ENCODE measurements around the gene FUCA1. TPM values are rescaled to one million over a fixed set of nuclear protein-coding genes. Genes with fewer than 3 reads are reported as not detected.

FUCA1 gene
- total and polyA plus RNA-seq, 2 of the 4 experiments (the other 2 are of a cell fraction) = 2.9 to 3.5 TPM

GRCh38 chr1:23799570-23800399, 68.3 kb downstream of the FUCA1 start:
- no peak overlapping the region for H2BK20ac ChIP-seq (ENCODE audit: low read depth, low read length)
- H3K4me2 ChIP-seq (ENCODE audit: low read depth, low read length) = peak overlapping the region; percentile 98
- no peak for TF ChIP-seq ELK1 (IDR thresholded peaks at IDR 0.05; ENCODE audit: borderline replicate concordance, low read depth, low read length)
- peak; percentile 43; the same call in 1 of the 2 replicates for TF ChIP-seq MAZ (IDR thresholded peaks at IDR 0.05; ENCODE audit: borderline replicate concordance, low read depth, low read length)
- TF ChIP-seq USF2 (IDR thresholded peaks at IDR 0.05; ENCODE audit: low read depth, low read length) = peak; percentile 81
- peak overlapping the region; percentile 98 for H2AK9ac ChIP-seq (replicated peaks; ENCODE audit: low read depth, low read length, poor library complexity)
- H4K20me1 ChIP-seq (ENCODE audit: insufficient read depth, low read length) = no peaks in the 10 kb centered on the region
- peak overlapping the region; percentile 94 for H2AFZ ChIP-seq (replicated peaks; ENCODE audit: low read length, poor library complexity)
- dilution Hi-C loops (cut with HindIII; ENCODE audit: low sequenced_read_pairs, unreplicated experiment) = no loop called here
- peak overlapping the region; percentile 84; the same call in 1 of the 2 replicates for H3K56ac ChIP-seq (ENCODE audit: extremely low read depth, insufficient read depth, low read length)
- WGBS, 2 experiments (ENCODE audit: extremely low coverage in 2 of 2, insufficient read length in 1 of 2) = 12% methylated on average over 11 of the region's 48 CpGs; no CpG with 5 or more reads in 1 of the 2 experiments
- H3K4ac ChIP-seq (ENCODE audit: low read depth, low read length) = peak overlapping the region; percentile 96
- peak overlapping the region; percentile 74; the same call in 2 of the 3 replicates for H2BK15ac ChIP-seq (ENCODE audit: low read depth, low read length)
- ChIA-PET POLR2A (ENCODE audit: unreplicated experiment) (interaction anchor here (0.5 kb wide), 1 partner anchor 20 kb away, joined by 3 read pairs; no protein-coding TSS in a partner anchor), CTCF (interaction anchor here (0.6 kb wide), 2 partner anchors 10 to 117 kb away, joined by 3 to 4 read pairs; no protein-coding TSS in a partner anchor)
- peak overlapping the region; percentile 98 for H3K14ac ChIP-seq (replicated peaks; ENCODE audit: low read depth, low read length)
- peaks cover 22% of the 10 kb centered on the region for H3K36me3 ChIP-seq (ENCODE audit: control insufficient read depth, insufficient read depth, low read length)
- peak overlapping the region; percentile 97 for H3K23ac ChIP-seq (ENCODE audit: low read depth, low read length)
- peaks cover 7% of the 10 kb centered on the region; the same call in 1 of the 2 replicates for H3K4me1 ChIP-seq (ENCODE audit: control insufficient read depth, insufficient read depth, low read length)
- BruUV-seq (replicated peaks) = no TSS peak
- ATAC-seq (ENCODE audit: low read depth) (peak; percentile 48), DNase-seq (peak; percentile 56)
- H2AK5ac ChIP-seq (ENCODE audit: low read depth, low read length) = peak overlapping the region; percentile 91
- H3K18ac ChIP-seq (ENCODE audit: low read depth, low read length) = peak overlapping the region; percentile 39; the same call in 1 of the 2 replicates
- H3K79me1 ChIP-seq (ENCODE audit: low read depth in 1 of 2, low read length in 2 of 2) = peaks cover 17 to 37% of the 10 kb centered on the region in 2 experiments
- H4K8ac ChIP-seq (ENCODE audit: low read depth in 2 of 2, low read length in 2 of 2) = peak overlapping the region; percentile 52 to 96
- peak overlapping the region; percentile 67 for H3K4me3 ChIP-seq (ENCODE audit: insufficient read depth, low read depth, low read length)
- in situ Hi-C loops (cut with MboI; ENCODE audit: low sequenced_read_pairs) = no loop called here
- H4K91ac ChIP-seq (ENCODE audit: insufficient read depth, low read depth, low read length) = peak overlapping the region; percentile 87
- H3K27ac ChIP-seq (ENCODE audit: insufficient read depth, low read length) = peak overlapping the region; percentile 71
- peak overlapping the region; percentile 38; the same call in 1 of the 2 replicates for H4K5ac ChIP-seq (ENCODE audit: low read depth, low read length)
- H3K9me3 ChIP-seq (ENCODE audit: control insufficient read depth, insufficient read depth, low read length) = no peaks in the 10 kb centered on the region
- H2BK120ac ChIP-seq (ENCODE audit: low read depth, low read length) = peak overlapping the region; percentile 45
- no peaks in the 10 kb centered on the region for H3K27me3 ChIP-seq (ENCODE audit: control insufficient read depth, insufficient read depth, low read length)
- H2BK5ac ChIP-seq (ENCODE audit: low read depth, low read length, poor library complexity, severe bottlenecking) = peak overlapping the region; percentile 82
- peak overlapping the region; percentile 81 for H3K9ac ChIP-seq (ENCODE audit: low read depth, low read length)
- intact Hi-C loops (cut with micrococcal nuclease) = no loop called here
- peaks cover 6% of the 10 kb centered on the region; the same call in 1 of the 2 replicates for H3K9me1 ChIP-seq (ENCODE audit: insufficient read depth, low read length)
